RWPE2 (cell line): ENCODE measurements around the gene IL16.

ENCODE experiments used
- ATAC-seq: fragments of 200-7000 bp; cut with Tn5 transposase; 3 replicates; pipeline ENCODE4 v1.9.1; 2021; ENCODE audit warnings: low read depth
- DNase-seq: peaks from one replicate; pipeline ENCODE4 v3.0.0-alpha.2; 2020; ENCODE audit warnings: low spot score
- H3K27ac ChIP-seq: fragments of 450-650 bp; 2 replicates; pipeline ENCODE4 v1.5.1; 2017; ENCODE audit warnings: mild to moderate bottlenecking; ENCODE audit not compliant: poor library complexity, severe bottlenecking
- H3K27me3 ChIP-seq: fragments of 250-450 bp; sonication (Bioruptor Pico); 2 replicates; pipeline ENCODE4 v1.5.1; 2021; ENCODE audit warnings: mild to moderate bottlenecking, moderate library complexity; ENCODE audit not compliant: insufficient read depth, poor library complexity, severe bottlenecking
- H3K36me3 ChIP-seq: fragments of 250-450 bp; sonication (Bioruptor Pico); 2 replicates; pipeline ENCODE4 v1.5.1; 2020; ENCODE audit warnings: low read depth, mild to moderate bottlenecking, moderate library complexity
- H3K4me1 ChIP-seq: fragments of 250-450 bp; sonication (Bioruptor Pico); 2 replicates; pipeline ENCODE4 v1.5.1; 2021; ENCODE audit warnings: mild to moderate bottlenecking, moderate library complexity; ENCODE audit not compliant: insufficient read depth, poor library complexity, severe bottlenecking
- H3K4me3 ChIP-seq: fragments of 250-450 bp; sonication (Bioruptor Pico); 2 replicates; pipeline ENCODE4 v1.5.1; 2021; ENCODE audit warnings: mild to moderate bottlenecking, moderate library complexity; ENCODE audit not compliant: severe bottlenecking
- H3K9me3 ChIP-seq: fragments of 250-450 bp; sonication (Bioruptor Pico); 2 replicates; pipeline ENCODE4 v1.5.1; 2021; ENCODE audit warnings: mild to moderate bottlenecking, moderate library complexity; ENCODE audit not compliant: severe bottlenecking
- TF ChIP-seq, protein P1 (sequence below): fragments of 450-650 bp; IDR thresholded peaks from one replicate; pipeline ENCODE4 v1.5.1; 2017; ENCODE audit warnings: mild to moderate bottlenecking, moderate library complexity; ENCODE audit not compliant: poor library complexity, severe bottlenecking

Gene IL16

DNA sequence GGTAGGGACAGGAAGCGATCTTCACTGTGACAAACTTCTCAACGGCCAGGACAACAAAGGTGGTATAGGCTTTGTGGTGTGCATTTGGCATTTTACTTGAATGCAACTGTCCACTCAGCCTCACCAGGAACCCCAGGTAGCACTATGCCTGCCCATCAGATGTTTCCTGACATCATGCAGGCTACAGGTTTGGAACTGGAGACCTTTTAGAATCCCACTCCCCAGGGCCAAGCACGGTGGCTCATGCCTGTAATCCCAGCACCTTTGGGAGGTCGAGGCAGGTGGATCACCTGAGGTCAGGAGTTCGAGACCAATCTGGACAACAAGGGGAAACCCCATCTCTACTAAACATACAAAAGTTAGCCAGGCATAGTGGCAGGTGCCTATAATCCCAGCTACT is 117.7 kb downstream of the IL16 start:
- DNase-seq: no peak
- TF ChIP-seq, protein P1, sequence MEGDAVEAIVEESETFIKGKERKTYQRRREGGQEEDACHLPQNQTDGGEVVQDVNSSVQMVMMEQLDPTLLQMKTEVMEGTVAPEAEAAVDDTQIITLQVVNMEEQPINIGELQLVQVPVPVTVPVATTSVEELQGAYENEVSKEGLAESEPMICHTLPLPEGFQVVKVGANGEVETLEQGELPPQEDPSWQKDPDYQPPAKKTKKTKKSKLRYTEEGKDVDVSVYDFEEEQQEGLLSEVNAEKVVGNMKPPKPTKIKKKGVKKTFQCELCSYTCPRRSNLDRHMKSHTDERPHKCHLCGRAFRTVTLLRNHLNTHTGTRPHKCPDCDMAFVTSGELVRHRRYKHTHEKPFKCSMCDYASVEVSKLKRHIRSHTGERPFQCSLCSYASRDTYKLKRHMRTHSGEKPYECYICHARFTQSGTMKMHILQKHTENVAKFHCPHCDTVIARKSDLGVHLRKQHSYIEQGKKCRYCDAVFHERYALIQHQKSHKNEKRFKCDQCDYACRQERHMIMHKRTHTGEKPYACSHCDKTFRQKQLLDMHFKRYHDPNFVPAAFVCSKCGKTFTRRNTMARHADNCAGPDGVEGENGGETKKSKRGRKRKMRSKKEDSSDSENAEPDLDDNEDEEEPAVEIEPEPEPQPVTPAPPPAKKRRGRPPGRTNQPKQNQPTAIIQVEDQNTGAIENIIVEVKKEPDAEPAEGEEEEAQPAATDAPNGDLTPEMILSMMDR: no peak
- peaks cover 52% of the 10 kb centered on the region for H3K36me3 ChIP-seq
- no peak overlapping the region for H3K27ac ChIP-seq
- ATAC-seq: no peak
- H3K4me1 ChIP-seq: peaks cover 14% of the 10 kb centered on the region
- no peaks in the 10 kb centered on the region for H3K27me3 ChIP-seq
- no peaks in the 10 kb centered on the region for H3K9me3 ChIP-seq
- no peak overlapping the region for H3K4me3 ChIP-seq

DNA sequence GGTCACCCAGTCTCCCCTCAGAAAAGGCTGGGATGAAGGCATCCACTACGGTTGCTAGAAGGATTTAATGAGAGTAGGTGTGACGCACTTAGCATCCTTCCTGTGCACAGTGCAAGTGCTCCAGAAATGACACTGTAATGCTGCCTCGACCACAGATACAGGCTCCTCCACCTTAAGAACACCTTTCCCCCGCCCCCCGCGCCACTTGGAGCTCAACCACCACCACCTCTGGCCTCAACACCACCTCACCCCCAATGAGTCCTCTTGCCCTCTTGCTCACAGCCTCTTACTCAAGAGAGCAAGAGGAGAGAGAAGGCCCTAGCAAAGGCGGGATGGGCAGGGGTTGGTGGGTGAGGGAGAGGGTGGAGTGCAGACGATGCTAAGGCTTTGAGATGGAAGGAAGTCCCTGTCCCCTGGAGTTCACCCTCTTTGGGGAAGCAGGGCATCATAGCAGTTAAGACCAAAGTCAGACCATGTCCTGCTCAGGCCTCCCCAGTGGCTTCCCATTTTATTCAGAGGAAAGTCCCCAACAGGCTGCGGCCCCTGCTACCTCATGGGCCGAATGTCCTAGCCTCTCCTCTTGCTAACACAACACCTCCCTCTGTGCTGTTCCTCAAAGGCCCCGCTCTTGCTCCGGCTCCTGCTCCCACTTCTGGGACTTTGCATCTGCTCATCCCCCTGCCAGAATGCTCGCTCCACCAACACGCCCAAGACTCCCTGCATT is 118.9 kb downstream of the IL16 start:
- Histone ChIP-seq H3K9me3 (no peaks in the 10 kb centered on the region), H3K36me3 (peaks cover 61% of the 10 kb centered on the region), H3K27me3 (no peaks in the 10 kb centered on the region), H3K4me1 (peaks cover 14% of the 10 kb centered on the region), H3K27ac (no peak overlapping the region), H3K4me3 (no peak overlapping the region)
- no peak for DNase-seq
- TF ChIP-seq, protein P1: no peak
- no peak for ATAC-seq

DNA sequence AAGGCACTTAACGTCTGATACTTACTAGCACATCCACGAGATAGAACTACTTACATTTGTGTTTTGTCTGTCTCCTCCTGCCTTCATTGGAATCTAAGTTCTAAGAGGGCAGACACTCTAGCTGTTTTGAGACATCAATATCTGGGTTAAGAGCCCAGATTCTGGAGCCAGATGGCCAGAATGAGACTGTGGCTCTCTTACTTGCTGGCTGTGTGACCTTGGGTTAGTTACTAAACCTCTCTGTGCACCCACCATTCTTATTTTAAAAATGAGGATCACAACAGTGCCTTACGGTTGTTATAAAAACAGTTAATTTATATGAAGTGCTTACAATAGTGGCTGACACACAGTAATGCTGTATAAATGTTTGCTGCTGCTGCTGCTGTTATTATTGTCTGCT is 119.6 kb downstream of the IL16 start:
- TF ChIP-seq, protein P1: no peak
- no peak for ATAC-seq
- H3K4me1 ChIP-seq: peaks cover 14% of the 10 kb centered on the region

DNA sequence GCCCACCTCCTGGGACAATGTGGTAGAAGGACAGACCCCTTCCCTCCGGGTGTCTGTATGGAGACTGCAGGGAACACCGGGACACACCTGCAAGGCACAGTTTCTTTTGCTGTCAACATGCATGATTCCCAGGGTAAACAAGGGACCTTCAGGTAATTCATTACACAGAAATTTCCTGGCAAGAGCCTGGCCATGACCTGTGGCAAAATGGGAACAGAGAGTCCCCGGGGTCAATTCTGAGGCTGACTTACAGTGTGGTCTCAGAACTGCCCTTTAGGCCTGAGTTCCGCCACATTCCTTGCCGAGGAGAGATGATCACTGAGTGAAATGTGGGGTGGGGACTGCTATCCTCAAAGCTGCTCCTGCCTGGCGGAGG is 121.0 kb downstream of the IL16 start:
- H3K4me1 ChIP-seq: peaks cover 15% of the 10 kb centered on the region
- H3K27ac ChIP-seq: no peak overlapping the region
- no peaks in the 10 kb centered on the region for H3K27me3 ChIP-seq
- ATAC-seq: no peak
- no peak for DNase-seq
- H3K4me3 ChIP-seq: no peak overlapping the region
- TF ChIP-seq, protein P1: no peak
- no peaks in the 10 kb centered on the region for H3K9me3 ChIP-seq
- H3K36me3 ChIP-seq: peaks cover 67% of the 10 kb centered on the region

More for the DNA sequence above, 119.6 kb downstream of the IL16 start:
- Histone ChIP-seq H3K9me3 (no peaks in the 10 kb centered on the region), H3K4me3 (no peak overlapping the region), H3K27me3 (no peaks in the 10 kb centered on the region), H3K27ac (no peak overlapping the region), H3K36me3 (peaks cover 68% of the 10 kb centered on the region)
- DNase-seq: no peak

DNA sequence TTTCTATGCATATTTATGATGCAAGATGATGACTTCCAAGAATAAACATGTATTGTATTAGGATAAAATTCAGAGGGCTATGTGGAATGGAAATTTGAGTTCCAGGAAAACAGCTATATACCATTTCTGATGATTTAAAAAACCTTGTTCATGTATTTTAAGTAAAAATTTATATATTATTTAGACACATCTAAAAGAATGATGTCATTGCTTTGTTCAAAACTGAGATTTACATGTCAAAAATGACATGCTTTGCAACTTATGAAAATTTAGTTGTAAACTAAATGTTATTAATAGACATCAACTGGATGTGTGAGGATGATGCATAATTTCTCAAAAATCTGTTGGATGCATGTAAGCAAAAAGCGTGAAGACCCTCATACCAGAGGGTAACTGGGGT is 125.0 kb downstream of the IL16 start:
- no peak overlapping the region for H3K4me3 ChIP-seq
- H3K27ac ChIP-seq: no peak overlapping the region

More for the DNA sequence above, 125.0 kb downstream of the IL16 start:
- DNase-seq: no peak
- peaks cover 47% of the 10 kb centered on the region for H3K36me3 ChIP-seq
- no peaks in the 10 kb centered on the region for H3K27me3 ChIP-seq
- no peaks in the 10 kb centered on the region for H3K9me3 ChIP-seq
- peaks cover 6% of the 10 kb centered on the region for H3K4me1 ChIP-seq
- ATAC-seq: no peak
- TF ChIP-seq, protein P1: no peak
